ENCODE results near the gene RAP1GAP2.
"Not testable (repeated sequence)": the region's sequence is repeated elsewhere in the genome, so short reads cannot be mapped to it uniquely, and the experiment has no call there.

RAP1GAP2 gene

GRCh38 chr17:3030852-3031470 is 234.7 kb downstream of the RAP1GAP2 start:
- not testable (repeated sequence) for DNase-seq

GRCh38 chr17:3032258-3033247 is 236.3 kb downstream of the RAP1GAP2 start:
- no peak for DNase-seq

GRCh38 chr17:3033248-3033640 is 237.0 kb downstream of the RAP1GAP2 start:
- no peak for DNase-seq

- no peak for DNase-seq
These were observed 237.7 kb downstream of the RAP1GAP2 start for GRCh38 chr17:3033741-3034577.

- no peak for DNase-seq
These were observed 238.3 kb downstream of the RAP1GAP2 start for GRCh38 chr17:3034578-3034920.

- DNase-seq, result no peak
These were observed 239.2 kb downstream of the RAP1GAP2 start for GRCh38 chr17:3035256-3035967.

GRCh38 chr17:3035968-3036280 is 239.7 kb downstream of the RAP1GAP2 start:
- no peak for DNase-seq

GRCh38 chr17:3036800-3037199 is 240.6 kb downstream of the RAP1GAP2 start:
- DNase-seq, result no peak

GRCh38 chr17:3037259-3037658 is 241.0 kb downstream of the RAP1GAP2 start:
- no peak for DNase-seq

GRCh38 chr17:3038941-3039340 is 242.7 kb downstream of the RAP1GAP2 start:
- DNase-seq, result no peak

- no peak for DNase-seq
These were observed 243.5 kb downstream of the RAP1GAP2 start for GRCh38 chr17:3039736-3040135.

GRCh38 chr17:3040882-3041281 is 244.6 kb downstream of the RAP1GAP2 start:
- DNase-seq, result no peak

- no peak for DNase-seq
These were observed 247.6 kb downstream of the RAP1GAP2 start for GRCh38 chr17:3043737-3044365.

GRCh38 chr17:3046753-3047152 is 250.5 kb downstream of the RAP1GAP2 start:
- DNase-seq, result no peak

GRCh38 chr17:3048727-3049471 is 252.7 kb downstream of the RAP1GAP2 start:
- DNase-seq, result peak; percentile 94

- no peak for DNase-seq
These were observed 253.6 kb downstream of the RAP1GAP2 start for GRCh38 chr17:3049705-3050295.

GRCh38 chr17:3054868-3055267 is 258.6 kb downstream of the RAP1GAP2 start:
- DNase-seq, result not testable (repeated sequence)

GRCh38 chr17:3062824-3063377 is 266.7 kb downstream of the RAP1GAP2 start:
- not testable (repeated sequence) for DNase-seq

- DNase-seq, result not testable (repeated sequence)
These were observed 267.3 kb downstream of the RAP1GAP2 start, which contains the start of gene OR1D5 for GRCh38 chr17:3063507-3063906. TSS of gene OR1D5 (minus strand) at chr17:3063607. CDS start at chr17:3063607, 0 bp downstream.

- not testable (repeated sequence) for DNase-seq
These were observed 269.0 kb downstream of the RAP1GAP2 start for GRCh38 chr17:3065192-3065591.

- DNase-seq, result not testable (repeated sequence)
These were observed 277.6 kb downstream of the RAP1GAP2 start for GRCh38 chr17:3073850-3074249.
